Natural killer cell treated with Interleukin-12 subunit alpha and Interleukin-12 subunit beta and Interleukin-15 and Interleukin-18, amount 100 ng/mL, for 72 hours (primary cell): ENCODE data around the gene SLC15A2. TPM values are rescaled to one million over a fixed set of nuclear protein-coding genes. Genes with fewer than 3 reads are reported as not detected.

ENCODE experiments used
- ATAC-seq, 2 donors: fragments of 150-1000 bp; cut with Tn5 transposase in 1 of 2; sonication (Bioruptor Pico), chemical (Tn5 transposase) in 1 of 2; 2 replicates each; pipeline ENCODE4 v1.10.0; 2021
- DNase-seq: peaks from one replicate; pipeline ENCODE4 v3.0.0; 2022; ENCODE audit warnings: low spot score
- H3K27ac Mint-ChIP-seq, 2 donors: 1 replicate in 1 of 2; 2 replicates in 1 of 2; pipeline ENCODE4 v1.8.0; 2022; ENCODE audit warnings: mixed read lengths in 2 of 2, mild to moderate bottlenecking in 1 of 2, moderate library complexity in 1 of 2
- H3K27me3 Mint-ChIP-seq, 2 donors: 1 replicate in 1 of 2; 2 replicates in 1 of 2; pipeline ENCODE4 v1.8.0; 2022; ENCODE audit warnings: mixed read lengths in 2 of 2
- H3K36me3 Mint-ChIP-seq: one replicate; pipeline ENCODE4 v1.8.0; 2022; ENCODE audit warnings: mixed read lengths
- H3K4me1 Mint-ChIP-seq, 2 donors: 1 replicate in 1 of 2; 2 replicates in 1 of 2; pipeline ENCODE4 v1.8.0; 2022; ENCODE audit warnings: low read depth in 2 of 2, mixed read lengths in 2 of 2, mild to moderate bottlenecking in 1 of 2
- H3K4me3 Mint-ChIP-seq: one replicate; pipeline ENCODE4 v1.8.0; 2022; ENCODE audit warnings: mixed read lengths
- H3K9me3 Mint-ChIP-seq: 2 replicates; pipeline ENCODE4 v1.8.0; 2022; ENCODE audit warnings: mixed read lengths
- total RNA-seq, 2 donors: library from RNA; stranded (reverse); gene quantifications; one replicate each; pipeline ENCODE4 v1.2.3, GENCODE V29; 2022

Gene SLC15A2
- total RNA-seq, 2 donors from 2014 or later = 0.43 to 5.3 TPM

- no peak overlapping the region for H3K4me3 Mint-ChIP-seq
- H3K36me3 Mint-ChIP-seq = peaks cover 21% of the 10 kb centered on the region
- ATAC-seq = no peak
- H3K27me3 Mint-ChIP-seq = peaks cover 0 to 4% of the 10 kb centered on the region in 2 donors
- H3K9me3 Mint-ChIP-seq = peaks cover 16% of the 10 kb centered on the region
- H3K27ac Mint-ChIP-seq = no peak overlapping the region
- no peak for DNase-seq
- no peaks in the 10 kb centered on the region for H3K4me1 Mint-ChIP-seq
Observed at GRCh38 chr3:121979734-121980449, 85.7 kb downstream of the SLC15A2 start.

- H3K4me3 Mint-ChIP-seq = no peak overlapping the region
- H3K36me3 Mint-ChIP-seq = peaks cover 25% of the 10 kb centered on the region
- no peak for ATAC-seq
- no peaks in the 10 kb centered on the region for H3K4me1 Mint-ChIP-seq
- H3K27me3 Mint-ChIP-seq = peaks cover 5 to 8% of the 10 kb centered on the region in 2 donors
- no peak for DNase-seq
- H3K27ac Mint-ChIP-seq = no peak overlapping the region
- H3K9me3 Mint-ChIP-seq = peaks cover 20% of the 10 kb centered on the region
Observed at GRCh38 chr3:121980450-121980796, 86.2 kb downstream of the SLC15A2 start.

GRCh38 chr3:121981473-121981872 lies 87.3 kb downstream of the SLC15A2 start:
- ATAC-seq = no peak
- Mint-ChIP-seq H3K4me1 (no peaks in the 10 kb centered on the region), H3K36me3 (peaks cover 26% of the 10 kb centered on the region), H3K27ac (no peak overlapping the region), H3K9me3 (peaks cover 20% of the 10 kb centered on the region), H3K27me3 (peaks cover 7 to 8% of the 10 kb centered on the region in 2 donors), H3K4me3 (no peak overlapping the region)
- DNase-seq = no peak

GRCh38 chr3:121985846-121986245 lies 91.6 kb downstream of the SLC15A2 start:
- ATAC-seq (no peak), DNase-seq (no peak)
- Mint-ChIP-seq H3K4me1 (no peaks in the 10 kb centered on the region), H3K9me3 (peaks cover 12% of the 10 kb centered on the region), H3K36me3 (peaks cover 20% of the 10 kb centered on the region), H3K4me3 (no peak overlapping the region), H3K27me3 (peaks cover 13 to 15% of the 10 kb centered on the region in 2 donors), H3K27ac (no peak overlapping the region)

GRCh38 chr3:121988146-121988545 lies 93.9 kb downstream of the SLC15A2 start:
- H3K36me3 Mint-ChIP-seq = peaks cover 20% of the 10 kb centered on the region
- peaks cover 9 to 15% of the 10 kb centered on the region in 2 donors for H3K27me3 Mint-ChIP-seq
- DNase-seq (no peak), ATAC-seq (peak; percentile 40 to 66)
- peaks cover 12% of the 10 kb centered on the region for H3K9me3 Mint-ChIP-seq
- H3K4me3 Mint-ChIP-seq = no peak overlapping the region
- no peaks in the 10 kb centered on the region for H3K4me1 Mint-ChIP-seq
- no peak overlapping the region for H3K27ac Mint-ChIP-seq

GRCh38 chr3:121989943-121990342 lies 95.7 kb downstream of the SLC15A2 start:
- Mint-ChIP-seq H3K27ac (no peak overlapping the region), H3K27me3 (peaks cover 9 to 14% of the 10 kb centered on the region in 2 donors), H3K36me3 (peaks cover 5% of the 10 kb centered on the region), H3K9me3 (peaks cover 4% of the 10 kb centered on the region), H3K4me1 (peaks cover 0 to 4% of the 10 kb centered on the region in 2 donors), H3K4me3 (no peak overlapping the region)
- ATAC-seq (no peak), DNase-seq (no peak)

GRCh38 chr3:121992601-121993560 lies 98.7 kb downstream of the SLC15A2 start:
- Mint-ChIP-seq H3K27me3 (peaks cover 6 to 8% of the 10 kb centered on the region in 2 donors), H3K4me3 (no peak overlapping the region), H3K4me1 (peaks cover 9% of the 10 kb centered on the region in 2 donors), H3K27ac (no peak overlapping the region), H3K36me3 (no peaks in the 10 kb centered on the region), H3K9me3 (no peaks in the 10 kb centered on the region)
- DNase-seq (no peak), ATAC-seq (peak in 1 of 2 donors; percentile 8)

Other genes starting within 250 kb of the SLC15A2 start
- gene HCLS1, start 233.5 kb upstream of the SLC15A2 start, total RNA-seq = 100 to 1,000 TPM; 252 to 297 TPM
- 10 to 100 TPM; 34.9 to 43.5 TPM for gene GOLGB1, start 144.7 kb upstream of the SLC15A2 start, total RNA-seq
- gene IQCB1, start 59.3 kb upstream of the SLC15A2 start, total RNA-seq = 10 to 100 TPM; 33.1 to 56.7 TPM
- 10 to 100 TPM in 1 of 2 donors, 1 to 10 TPM in 1; 9.6 to 12.9 TPM for gene EAF2, start 59.2 kb upstream of the SLC15A2 start, total RNA-seq
- under 1 TPM in 1 of 2 donors, not detected in 1; 0.59 TPM for gene ILDR1, start 127.8 kb downstream of the SLC15A2 start, total RNA-seq
- 1 to 10 TPM; 3.2 to 4.5 TPM for gene CD86, start 161.0 kb downstream of the SLC15A2 start, total RNA-seq